HepG2 (cell line): ENCODE measurements around the gene OPN1SW.

Experiments
- ADNP ChIP-seq: sonication (generic); formaldehyde crosslinking; IDR thresholded peaks from 2 replicates; pipeline ENCODE4 v1.4.0; 2020; ENCODE audit warnings: missing genetic modification reagents
- EZH2 ChIP-seq: conservative IDR thresholded peaks from 2 replicates; pipeline ENCODE4 v1.6.1; 2012; ENCODE audit warnings: mild to moderate bottlenecking, low read depth, low read length, moderate library complexity
- KDM5B ChIP-seq: sonication (generic); formaldehyde crosslinking; IDR thresholded peaks from 2 replicates; pipeline ENCODE4 v1.4.0; 2020; ENCODE audit warnings: missing genetic modification reagents, mild to moderate bottlenecking, borderline replicate concordance
- MAFK ChIP-seq, 2 experiments: IDR thresholded peaks in 1 of 2; conservative IDR thresholded peaks in 1 of 2; 2 replicates each; pipeline ENCODE4 v1.6.1; 2011; ENCODE audit warnings: improper control_type of control experiment in 2 of 2, low read length in 2 of 2
- SNAPC2 ChIP-seq: sonication (generic); formaldehyde crosslinking; IDR thresholded peaks from 2 replicates; pipeline ENCODE4 v1.8.1; 2022; ENCODE audit warnings: mild to moderate bottlenecking, missing genetic modification reagents
- ZNF792 ChIP-seq: IDR thresholded peaks from 2 replicates; pipeline ENCODE4 v1.6.1; 2016
- TF ChIP-seq, protein P1 (sequence below): IDR thresholded peaks from 2 replicates; pipeline ENCODE4 v1.6.1; 2012; ENCODE audit warnings: low read depth, low read length, improper control_type of control experiment

DNA sequence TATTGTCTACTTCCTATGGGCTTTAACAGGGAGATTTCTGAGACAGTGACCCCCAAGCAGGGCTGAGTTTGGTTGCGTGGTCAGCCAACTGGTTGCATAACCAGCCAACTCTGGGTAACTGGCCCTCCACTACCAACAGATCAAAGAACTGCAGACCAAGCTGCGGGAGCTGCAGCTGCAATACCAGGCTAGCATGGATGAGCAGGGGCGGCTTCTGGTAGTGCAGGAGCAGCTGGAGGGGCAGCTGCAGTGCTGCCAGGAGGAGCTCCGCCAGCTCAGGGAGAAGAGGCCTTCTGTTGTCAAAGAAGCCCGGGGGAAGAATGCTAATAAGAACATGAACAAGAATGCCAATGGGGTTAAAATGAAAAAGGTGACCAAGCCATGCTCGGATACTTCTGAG, 38.9 kb upstream of the OPN1SW start:
- TF ChIP-seq EZH2, result no peak
- no peak for TF ChIP-seq MAFK (conservative IDR thresholded peaks at IDR 0.05 in 1 of 2, IDR thresholded peaks at IDR 0.05 in 1 of 2; ENCODE audit: low read length in 2 of 2)
- no peak for TF ChIP-seq SNAPC2
- TF ChIP-seq, protein P1, sequence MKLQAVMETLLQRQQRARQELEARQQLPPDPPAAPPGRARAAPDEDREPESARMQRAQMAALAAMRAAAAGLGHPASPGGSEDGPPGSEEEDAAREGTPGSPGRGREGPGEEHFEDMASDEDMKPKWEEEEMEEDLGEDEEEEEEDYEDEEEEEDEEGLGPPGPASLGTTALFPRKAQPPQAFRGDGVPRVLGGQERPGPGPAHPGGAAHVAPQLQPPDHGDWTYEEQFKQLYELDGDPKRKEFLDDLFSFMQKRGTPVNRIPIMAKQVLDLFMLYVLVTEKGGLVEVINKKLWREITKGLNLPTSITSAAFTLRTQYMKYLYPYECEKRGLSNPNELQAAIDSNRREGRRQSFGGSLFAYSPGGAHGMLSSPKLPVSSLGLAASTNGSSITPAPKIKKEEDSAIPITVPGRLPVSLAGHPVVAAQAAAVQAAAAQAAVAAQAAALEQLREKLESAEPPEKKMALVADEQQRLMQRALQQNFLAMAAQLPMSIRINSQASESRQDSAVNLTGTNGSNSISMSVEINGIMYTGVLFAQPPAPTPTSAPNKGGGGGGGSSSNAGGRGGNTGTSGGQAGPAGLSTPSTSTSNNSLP, result no peak
- no peak for TF ChIP-seq ADNP (CRISPR knock-in tag)
- no peak for TF ChIP-seq ZNF792 (CRISPR knock-in tag)
- no peak for TF ChIP-seq KDM5B (CRISPR knock-in tag)
